Measurements from ENCODE around the gene MYRIP. TPM values are rescaled to one million over a fixed set of nuclear protein-coding genes. Genes with fewer than 3 reads are reported as not detected.
A peak's percentile ranks its signal among the peaks of the same experiment; 100 is the strongest.
"Not testable (repeated sequence)": the region's sequence is repeated elsewhere in the genome, so short reads cannot be mapped to it uniquely, and the experiment has no call there.

The MYRIP gene
- total and polyA plus RNA-seq, 5 donors: 2.4 to 12.1 (median 6.9) TPM

GRCh38 chr3:40258064-40258463 is 448.7 kb downstream of the MYRIP start:
- Histone ChIP-seq H3K4me1 (ENCODE audit: control insufficient read depth, insufficient read depth, low read length) (peaks cover 5% of the 10 kb centered on the region), H3K27ac (ENCODE audit: low read length) (no peak overlapping the region), H3K9me3 (ENCODE audit: control insufficient read depth, low read length) (no peaks in the 10 kb centered on the region), H3K4me3 (ENCODE audit: low read length) (no peak overlapping the region), H3K27me3 (ENCODE audit: control insufficient read depth, insufficient read depth) (no peaks in the 10 kb centered on the region)
- DNase-seq (no peak), ATAC-seq (no peak)
- 88% methylated on average over 7 of the region's 7 CpGs for WGBS
- intact Hi-C loops (cut with DNase I): no loop called here

- WGBS: 86% methylated on average over 1 of the region's 1 CpG
- Histone ChIP-seq H3K4me3 (ENCODE audit: low read length) (no peak overlapping the region), H3K4me1 (ENCODE audit: control insufficient read depth, insufficient read depth, low read length) (peaks cover 5% of the 10 kb centered on the region), H3K27ac (ENCODE audit: low read length) (no peak overlapping the region), H3K27me3 (ENCODE audit: control insufficient read depth, insufficient read depth) (no peaks in the 10 kb centered on the region), H3K9me3 (ENCODE audit: control insufficient read depth, low read length) (no peaks in the 10 kb centered on the region)
- intact Hi-C loops (cut with DNase I): no loop called here
- ATAC-seq (no peak), DNase-seq (no peak)
Observed at GRCh38 chr3:40258555-40258954, 449.1 kb downstream of the MYRIP start.

GRCh38 chr3:40262331-40262730 is 452.9 kb downstream of the MYRIP start:
- H3K27ac ChIP-seq (ENCODE audit: low read length): no peak overlapping the region
- intact Hi-C loops (cut with DNase I): no loop called here
- no peak for ATAC-seq
- H3K27me3 ChIP-seq (ENCODE audit: control insufficient read depth, insufficient read depth): no peaks in the 10 kb centered on the region
- no peak overlapping the region for H3K4me3 ChIP-seq (ENCODE audit: low read length)
- DNase-seq: no peak
- H3K9me3 ChIP-seq (ENCODE audit: control insufficient read depth, low read length): no peaks in the 10 kb centered on the region
- peaks cover 3% of the 10 kb centered on the region for H3K4me1 ChIP-seq (ENCODE audit: control insufficient read depth, insufficient read depth, low read length)

- peaks cover 6% of the 10 kb centered on the region for H3K4me1 ChIP-seq (ENCODE audit: control insufficient read depth, insufficient read depth, low read length)
- H3K4me3 ChIP-seq (ENCODE audit: low read length): no peak overlapping the region
- H3K27me3 ChIP-seq (ENCODE audit: control insufficient read depth, insufficient read depth): no peaks in the 10 kb centered on the region
- DNase-seq (no peak), ATAC-seq (no peak)
- no peaks in the 10 kb centered on the region for H3K9me3 ChIP-seq (ENCODE audit: control insufficient read depth, low read length)
- 87% methylated on average over 1 of the region's 1 CpG for WGBS
- intact Hi-C loops (cut with DNase I): no loop called here
- H3K27ac ChIP-seq (ENCODE audit: low read length): no peak overlapping the region
Observed at GRCh38 chr3:40264451-40264850, 455.0 kb downstream of the MYRIP start.

DNA sequence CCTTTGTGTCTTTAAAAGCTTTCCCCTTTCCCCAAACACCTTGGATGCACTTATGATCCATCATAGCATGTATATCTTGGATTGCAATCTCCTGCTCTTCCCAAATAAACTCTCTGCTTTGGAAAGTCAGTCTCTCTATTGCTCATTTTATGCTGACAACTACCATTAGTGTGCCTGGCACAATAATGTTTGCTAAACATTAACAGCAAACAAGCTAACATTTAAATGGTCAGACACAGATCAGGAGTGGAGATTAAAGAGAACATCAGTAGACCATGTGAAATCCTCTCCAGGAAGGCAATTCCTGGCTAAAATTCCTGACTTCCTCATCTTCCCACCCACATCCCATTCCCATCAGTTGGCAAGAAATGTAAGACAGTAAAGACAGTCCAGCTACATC is 455.8 kb downstream of the MYRIP start:
- intact Hi-C loops (cut with DNase I): no loop called here
- H3K27me3 ChIP-seq (ENCODE audit: control insufficient read depth, insufficient read depth): no peaks in the 10 kb centered on the region
- no peak for DNase-seq

DNA sequence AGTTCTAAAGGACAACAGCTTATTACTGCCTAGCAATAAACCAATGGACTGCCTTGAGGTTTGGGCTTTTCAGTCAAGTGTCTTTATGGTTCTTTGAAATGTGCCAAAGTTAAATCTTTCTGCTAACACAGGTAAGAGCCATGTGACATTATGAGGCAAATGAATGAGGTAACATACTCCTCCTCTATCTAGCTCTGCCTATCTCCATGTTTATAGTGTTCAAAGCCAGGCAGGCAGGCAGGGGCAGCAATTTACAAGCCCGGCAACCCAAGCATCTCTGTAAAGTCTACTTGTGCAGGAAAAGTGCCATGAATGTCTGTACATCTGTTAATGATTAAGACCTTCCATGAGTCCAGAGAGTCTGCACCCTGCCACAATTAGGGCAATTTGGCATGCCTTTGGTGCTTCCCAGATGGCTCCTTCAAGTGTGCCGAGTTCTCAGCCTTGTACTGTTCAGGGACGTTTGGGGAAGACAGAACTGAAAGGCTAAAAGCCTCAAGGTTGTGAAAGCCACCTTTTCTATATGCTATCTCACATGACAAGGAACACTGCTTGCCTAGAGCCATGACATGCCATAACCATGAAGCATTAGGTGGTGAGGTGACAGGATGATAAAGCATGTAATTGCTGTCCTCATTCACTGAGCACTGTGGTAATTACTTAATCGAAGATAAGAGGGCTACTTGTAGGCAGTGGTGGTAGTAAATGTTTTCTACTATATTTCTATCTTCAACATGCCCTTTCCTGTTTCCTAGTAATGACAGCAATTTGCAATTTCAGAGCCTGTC is 458.7 kb downstream of the MYRIP start:
- Histone ChIP-seq H3K4me3 (ENCODE audit: low read length) (no peak overlapping the region), H3K9me3 (ENCODE audit: control insufficient read depth, low read length) (no peaks in the 10 kb centered on the region), H3K27me3 (ENCODE audit: control insufficient read depth, insufficient read depth) (no peaks in the 10 kb centered on the region), H3K27ac (ENCODE audit: low read length) (no peak overlapping the region), H3K4me1 (ENCODE audit: control insufficient read depth, insufficient read depth, low read length) (peaks cover 3% of the 10 kb centered on the region)
- DNase-seq: no peak
- peak; percentile 49 to 52 for ATAC-seq
- 46% methylated on average over 4 of the region's 4 CpGs for WGBS
- intact Hi-C loops (cut with DNase I): no loop called here

More for the DNA sequence above, 455.8 kb downstream of the MYRIP start:
- Histone ChIP-seq H3K9me3 (ENCODE audit: control insufficient read depth, low read length) (no peaks in the 10 kb centered on the region), H3K4me3 (ENCODE audit: low read length) (no peak overlapping the region), H3K4me1 (ENCODE audit: control insufficient read depth, insufficient read depth, low read length) (peaks cover 6% of the 10 kb centered on the region), H3K27ac (ENCODE audit: low read length) (no peak overlapping the region)
- ATAC-seq: no peak

DNA sequence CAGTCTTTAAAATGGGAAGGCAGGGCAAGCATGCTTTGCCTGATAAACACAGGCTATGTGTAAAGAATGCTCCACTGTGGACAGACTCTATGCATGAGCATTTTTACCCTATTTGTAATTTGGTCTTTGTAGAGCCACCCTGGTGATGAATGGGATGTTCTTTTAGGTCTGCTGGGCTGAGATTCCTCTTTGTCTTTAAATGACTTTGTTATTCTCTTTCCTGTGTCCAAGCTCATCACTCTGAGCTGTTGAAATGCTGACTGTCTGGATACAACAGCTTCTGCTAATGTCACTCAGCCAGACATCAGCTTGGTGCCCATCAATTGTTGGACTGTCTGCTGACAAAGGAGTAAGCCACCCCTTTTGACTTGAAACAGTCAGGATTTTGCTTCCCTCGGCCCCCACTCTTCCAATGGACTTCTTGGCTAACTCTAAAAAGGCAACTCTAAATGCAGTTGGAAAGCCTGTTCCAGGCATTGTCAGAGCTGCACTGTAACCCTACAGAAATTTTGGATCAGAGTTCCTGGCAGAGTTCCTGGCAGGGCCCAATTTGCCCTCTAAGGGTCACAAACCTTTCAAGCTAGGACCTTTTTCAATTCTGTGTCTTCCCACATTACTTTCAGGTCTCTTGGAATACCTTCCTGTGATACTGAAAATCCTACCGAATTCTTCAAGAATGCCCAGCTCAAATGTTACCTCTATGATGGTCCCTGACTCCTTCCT is 459.6 kb downstream of the MYRIP start:
- DNase-seq (no peak), ATAC-seq (peak; percentile 36 to 41)
- 78% methylated on average over 2 of the region's 2 CpGs for WGBS

GRCh38 chr3:40278791-40279190 is 469.4 kb downstream of the MYRIP start:
- intact Hi-C loops (cut with DNase I): no loop called here
- H3K9me3 ChIP-seq (ENCODE audit: control insufficient read depth, low read length): no peaks in the 10 kb centered on the region
- ATAC-seq (no peak), DNase-seq (no peak)
- no peak overlapping the region for H3K4me3 ChIP-seq (ENCODE audit: low read length)
- WGBS: 0% methylated on average over 1 of the region's 1 CpG
- H3K27me3 ChIP-seq (ENCODE audit: control insufficient read depth, insufficient read depth): no peaks in the 10 kb centered on the region
- no peak overlapping the region for H3K27ac ChIP-seq (ENCODE audit: low read length)
- H3K4me1 ChIP-seq (ENCODE audit: control insufficient read depth, insufficient read depth, low read length): no peaks in the 10 kb centered on the region

More for the DNA sequence above, 459.6 kb downstream of the MYRIP start:
- peaks cover 3% of the 10 kb centered on the region for H3K4me1 ChIP-seq (ENCODE audit: control insufficient read depth, insufficient read depth, low read length)
- H3K27ac ChIP-seq (ENCODE audit: low read length): no peak overlapping the region
- H3K9me3 ChIP-seq (ENCODE audit: control insufficient read depth, low read length): no peaks in the 10 kb centered on the region
- intact Hi-C loops (cut with DNase I): no loop called here
- no peaks in the 10 kb centered on the region for H3K27me3 ChIP-seq (ENCODE audit: control insufficient read depth, insufficient read depth)
- no peak overlapping the region for H3K4me3 ChIP-seq (ENCODE audit: low read length)

DNA sequence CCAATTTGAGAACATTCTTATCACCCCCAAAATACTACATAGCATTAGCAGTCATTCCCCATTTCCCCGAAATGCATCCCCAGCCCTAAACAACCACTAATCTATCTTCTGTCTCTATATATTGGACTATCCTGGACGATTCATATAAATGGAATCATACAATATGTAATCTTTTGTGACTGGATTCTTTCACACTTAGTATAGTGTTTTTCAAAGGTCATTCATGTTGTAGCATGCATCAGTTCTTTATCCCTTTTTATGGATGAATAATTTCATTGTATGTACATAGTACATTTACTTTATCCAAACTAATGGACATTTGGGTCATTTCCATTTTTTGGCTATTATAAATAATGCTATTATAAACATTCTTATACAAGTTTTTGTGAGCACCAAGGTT is 472.6 kb downstream of the MYRIP start:
- Histone ChIP-seq H3K27me3 (ENCODE audit: control insufficient read depth, insufficient read depth) (no peaks in the 10 kb centered on the region), H3K4me3 (ENCODE audit: low read length) (no peak overlapping the region), H3K4me1 (ENCODE audit: control insufficient read depth, insufficient read depth, low read length) (no peaks in the 10 kb centered on the region), H3K9me3 (ENCODE audit: control insufficient read depth, low read length) (no peaks in the 10 kb centered on the region), H3K27ac (ENCODE audit: low read length) (no peak overlapping the region)
- intact Hi-C loops (cut with DNase I): no loop called here
- 72% methylated on average over 2 of the region's 2 CpGs for WGBS
- ATAC-seq (no peak), DNase-seq (no peak)

DNA sequence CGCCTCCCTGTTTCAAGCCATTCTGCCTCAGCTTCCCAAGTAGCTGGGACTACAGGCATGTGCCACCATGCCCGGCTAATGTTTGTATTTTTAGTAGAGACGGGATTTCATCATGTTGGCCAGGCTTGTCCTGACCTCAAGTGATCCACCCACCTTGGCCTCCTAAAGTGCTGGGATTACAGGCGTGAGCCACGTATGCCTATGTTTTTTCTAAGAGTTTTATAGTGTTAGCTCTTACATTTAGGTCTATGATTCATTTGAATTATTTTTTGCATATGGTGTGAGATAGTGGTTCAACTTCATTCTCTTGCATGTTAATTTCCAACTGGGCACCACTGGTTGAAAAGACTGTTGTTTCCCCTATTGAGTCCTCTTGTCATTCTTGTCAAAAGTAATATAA is 473.6 kb downstream of the MYRIP start:
- H3K4me1 ChIP-seq (ENCODE audit: control insufficient read depth, insufficient read depth, low read length); ATAC-seq; DNase-seq; H3K27me3 ChIP-seq (ENCODE audit: control insufficient read depth, insufficient read depth); H3K9me3 ChIP-seq (ENCODE audit: control insufficient read depth, low read length); intact Hi-C loops (cut with DNase I); H3K27ac ChIP-seq (ENCODE audit: low read length); H3K4me3 ChIP-seq (ENCODE audit: low read length): not testable (repeated sequence)
- 97% methylated on average over 5 of the region's 5 CpGs for WGBS

GRCh38 chr3:40287248-40287647 is 477.8 kb downstream of the MYRIP start:
- Histone ChIP-seq H3K27me3 (ENCODE audit: control insufficient read depth, insufficient read depth) (no peaks in the 10 kb centered on the region), H3K27ac (ENCODE audit: low read length) (no peak overlapping the region), H3K4me1 (ENCODE audit: control insufficient read depth, insufficient read depth, low read length) (no peaks in the 10 kb centered on the region), H3K9me3 (ENCODE audit: control insufficient read depth, low read length) (no peaks in the 10 kb centered on the region), H3K4me3 (ENCODE audit: low read length) (no peak overlapping the region)
- 89% methylated on average over 2 of the region's 2 CpGs for WGBS
- intact Hi-C loops (cut with DNase I): no loop called here
- DNase-seq (no peak), ATAC-seq (no peak)

Measured in right cardiac atrium (tissue), 5 donors.